SK-N-SH (cell line): ENCODE data around the gene POLE3.

Experiments used
- CTCF ChIP-seq: fragments of 200-600 bp; sonication (generic); IDR thresholded peaks from 2 replicates; pipeline ENCODE4 v1.6.1; 2017; ENCODE audit warnings: antibody characterized with exemption, mild to moderate bottlenecking, moderate library complexity
- FOXJ3 ChIP-seq: sonication (generic); formaldehyde crosslinking; IDR thresholded peaks from 2 replicates; pipeline ENCODE4 v1.5.1; 2020; ENCODE audit warnings: mild to moderate bottlenecking, missing genetic modification reagents
- POLR2AphosphoS5 ChIP-seq: IDR thresholded peaks from 2 replicates; pipeline ENCODE4 v1.6.1; 2012; ENCODE audit warnings: low read depth, low read length

- TF ChIP-seq FOXJ3 (CRISPR knock-in tag) (no peak), CTCF (no peak), POLR2AphosphoS5 (no peak)
Measured at GRCh38 chr9:113436728-113437515, 26.4 kb upstream of the POLE3 start.
